Measurements from ENCODE around the gene ITPRIP. TPM values are rescaled to one million over a fixed set of nuclear protein-coding genes. Genes with fewer than 3 reads are reported as not detected.

ITPRIP gene
- total RNA-seq, 1 experiment from 2014 or later, result 22.5 TPM

DNA sequence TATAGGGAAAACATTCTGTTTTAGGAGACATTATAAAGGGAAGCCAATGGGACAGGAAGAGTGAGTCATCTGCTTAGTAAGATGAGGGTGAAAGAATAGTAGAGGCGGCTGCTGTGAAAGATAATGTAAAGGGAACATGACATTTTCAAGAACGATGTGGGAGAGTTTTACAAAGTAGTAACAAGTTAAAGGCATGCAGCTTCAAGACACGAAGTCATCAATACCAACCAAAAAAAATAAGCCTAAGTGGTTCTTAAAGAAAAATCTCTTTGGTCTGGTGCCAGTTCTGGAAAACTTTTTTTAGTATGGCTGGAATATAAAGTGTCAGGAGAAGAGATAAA lies 77.5 kb downstream of the ITPRIP start:
- no peak overlapping the region for H2BK15ac ChIP-seq (ENCODE audit: low read depth, low read length)
- Mint-ChIP-seq H3K27me3 (ENCODE audit: low read depth) (no peaks in the 10 kb centered on the region), H3K27ac (no peak overlapping the region), H3K36me3 (ENCODE audit: insufficient read depth in 1 of 3, low read depth in 3 of 3) (peaks cover 1 to 67% (median 11%) of the 10 kb centered on the region in 3 experiments; a peak in 5 of 7 replicates), H3K4me1 (peaks cover 7 to 27% of the 10 kb centered on the region in 2 experiments), H3K4me3 (no peak overlapping the region), H3K9me3 (no peaks in the 10 kb centered on the region)
- H3K27me3 ChIP-seq (ENCODE audit: insufficient read depth, low read length), result no peaks in the 10 kb centered on the region
- no peak overlapping the region for H3K18ac ChIP-seq (ENCODE audit: insufficient read length, low read depth, low read length)
- no peaks in the 10 kb centered on the region for H3K79me1 ChIP-seq (ENCODE audit: insufficient read depth, low read depth, low read length, poor library complexity, severe bottlenecking)
- no peak overlapping the region for H2BK5ac ChIP-seq (ENCODE audit: insufficient read length, low read length)
- TF ChIP-seq, protein P1, sequence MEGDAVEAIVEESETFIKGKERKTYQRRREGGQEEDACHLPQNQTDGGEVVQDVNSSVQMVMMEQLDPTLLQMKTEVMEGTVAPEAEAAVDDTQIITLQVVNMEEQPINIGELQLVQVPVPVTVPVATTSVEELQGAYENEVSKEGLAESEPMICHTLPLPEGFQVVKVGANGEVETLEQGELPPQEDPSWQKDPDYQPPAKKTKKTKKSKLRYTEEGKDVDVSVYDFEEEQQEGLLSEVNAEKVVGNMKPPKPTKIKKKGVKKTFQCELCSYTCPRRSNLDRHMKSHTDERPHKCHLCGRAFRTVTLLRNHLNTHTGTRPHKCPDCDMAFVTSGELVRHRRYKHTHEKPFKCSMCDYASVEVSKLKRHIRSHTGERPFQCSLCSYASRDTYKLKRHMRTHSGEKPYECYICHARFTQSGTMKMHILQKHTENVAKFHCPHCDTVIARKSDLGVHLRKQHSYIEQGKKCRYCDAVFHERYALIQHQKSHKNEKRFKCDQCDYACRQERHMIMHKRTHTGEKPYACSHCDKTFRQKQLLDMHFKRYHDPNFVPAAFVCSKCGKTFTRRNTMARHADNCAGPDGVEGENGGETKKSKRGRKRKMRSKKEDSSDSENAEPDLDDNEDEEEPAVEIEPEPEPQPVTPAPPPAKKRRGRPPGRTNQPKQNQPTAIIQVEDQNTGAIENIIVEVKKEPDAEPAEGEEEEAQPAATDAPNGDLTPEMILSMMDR (conservative IDR thresholded peaks at IDR 0.05), result no peak
- H4K5ac ChIP-seq (ENCODE audit: insufficient read length, low read depth, low read length), result no peak overlapping the region
- no peak overlapping the region for H4K91ac ChIP-seq (ENCODE audit: insufficient read length, low read depth, low read length)
- no peak overlapping the region for H3K56ac ChIP-seq (ENCODE audit: insufficient read length, low read depth, low read length)
- no peaks in the 10 kb centered on the region; the same call in 1 of the 2 replicates for H3K79me2 ChIP-seq (ENCODE audit: insufficient read depth, low read length)
- H4K20me1 ChIP-seq (ENCODE audit: control insufficient read depth, insufficient read depth, insufficient read length), result no peaks in the 10 kb centered on the region
- no peak overlapping the region for H2BK20ac ChIP-seq (ENCODE audit: low read depth, low read length, poor library complexity, severe bottlenecking)
- no CpG with 5 or more reads among the region's 3 CpGs for WGBS (ENCODE audit: extremely low coverage, insufficient read length, low lambda C conversion rate)
- no peak overlapping the region for H3K4me2 ChIP-seq (ENCODE audit: insufficient read depth, insufficient read length, low read length)
- H2BK120ac ChIP-seq (ENCODE audit: low read depth, low read length, poor library complexity, severe bottlenecking), result no peak overlapping the region
- H3K9me3 ChIP-seq (ENCODE audit: control insufficient read depth, low read depth, low read length), result no peaks in the 10 kb centered on the region
- no peak overlapping the region for H3K4ac ChIP-seq (ENCODE audit: low read depth, low read length)
- DNase-seq, result no peak
- no peak overlapping the region for H2BK12ac ChIP-seq (ENCODE audit: insufficient read length, low read depth, low read length)
- H3T11ph ChIP-seq (ENCODE audit: low read length), result no peak overlapping the region
- no peak overlapping the region for H3K9ac ChIP-seq (ENCODE audit: extremely low read depth, insufficient read length, low read length)
- no peak overlapping the region for H2AK5ac ChIP-seq (ENCODE audit: insufficient read length, low read length)
- H2AFZ ChIP-seq (ENCODE audit: low read length), result no peak overlapping the region
- H3K14ac ChIP-seq (ENCODE audit: insufficient read depth, low read length), result no peak overlapping the region
- no peak overlapping the region for H3K23ac ChIP-seq (ENCODE audit: insufficient read length, low read depth, low read length)
- no peak overlapping the region for H3K27ac ChIP-seq (ENCODE audit: insufficient read length, low read depth, low read length)
- H4K8ac ChIP-seq (replicated peaks; ENCODE audit: insufficient read length, low read depth, low read length), result no peak overlapping the region
- 0 out of 2 replicates have a peak, but pooled peaks cover under 1% of the 10 kb centered on the region for H3K4me1 ChIP-seq (ENCODE audit: insufficient read depth, low read length)
- H3K23me2 ChIP-seq (ENCODE audit: insufficient read length, low read depth, low read length, poor library complexity, severe bottlenecking), result no peaks in the 10 kb centered on the region
